ENCODE data around the gene NHS.

Gene NHS

DNA sequence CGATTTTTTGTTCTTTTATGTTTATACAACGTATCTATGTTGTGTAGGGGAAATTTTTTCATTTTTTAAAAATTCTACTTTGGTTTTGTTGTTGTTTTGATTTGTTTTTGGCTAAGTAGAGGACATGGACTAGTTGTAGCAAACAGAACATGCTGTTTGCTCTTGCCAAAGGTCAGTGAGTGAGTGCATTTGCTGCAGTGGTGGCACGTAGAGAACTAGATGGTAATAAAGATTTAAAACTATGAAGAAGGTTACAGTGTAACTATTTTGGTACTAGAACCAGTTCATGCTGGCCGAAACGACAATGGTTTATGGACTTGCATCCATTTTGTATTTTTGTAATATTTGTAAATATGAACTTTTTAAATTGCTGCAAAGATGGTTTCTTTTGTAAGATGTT is 360.4 kb downstream of the NHS start:
- DNase-seq (ENCODE audit: low read depth in 2 of 2): no peak

DNA sequence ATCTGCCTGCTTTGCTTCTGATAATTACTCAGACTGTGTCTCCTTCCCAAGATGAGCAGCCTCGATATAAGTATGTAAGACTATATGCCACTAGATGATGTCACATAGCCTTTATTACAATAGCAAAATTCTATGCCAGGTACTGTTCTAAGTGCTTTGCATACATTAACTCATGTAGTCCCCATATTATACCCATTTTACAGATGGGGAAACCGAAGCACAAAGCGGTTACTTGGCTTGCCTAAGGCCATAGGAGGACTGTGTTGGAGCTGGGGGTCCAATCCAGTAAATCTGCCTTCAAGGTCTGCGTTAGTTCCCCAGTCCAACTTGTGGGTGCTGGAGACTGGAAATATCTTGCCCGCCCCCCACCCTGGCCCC is 361.5 kb downstream of the NHS start:
- DNase-seq (ENCODE audit: low read depth in 2 of 2): no peak

DNA sequence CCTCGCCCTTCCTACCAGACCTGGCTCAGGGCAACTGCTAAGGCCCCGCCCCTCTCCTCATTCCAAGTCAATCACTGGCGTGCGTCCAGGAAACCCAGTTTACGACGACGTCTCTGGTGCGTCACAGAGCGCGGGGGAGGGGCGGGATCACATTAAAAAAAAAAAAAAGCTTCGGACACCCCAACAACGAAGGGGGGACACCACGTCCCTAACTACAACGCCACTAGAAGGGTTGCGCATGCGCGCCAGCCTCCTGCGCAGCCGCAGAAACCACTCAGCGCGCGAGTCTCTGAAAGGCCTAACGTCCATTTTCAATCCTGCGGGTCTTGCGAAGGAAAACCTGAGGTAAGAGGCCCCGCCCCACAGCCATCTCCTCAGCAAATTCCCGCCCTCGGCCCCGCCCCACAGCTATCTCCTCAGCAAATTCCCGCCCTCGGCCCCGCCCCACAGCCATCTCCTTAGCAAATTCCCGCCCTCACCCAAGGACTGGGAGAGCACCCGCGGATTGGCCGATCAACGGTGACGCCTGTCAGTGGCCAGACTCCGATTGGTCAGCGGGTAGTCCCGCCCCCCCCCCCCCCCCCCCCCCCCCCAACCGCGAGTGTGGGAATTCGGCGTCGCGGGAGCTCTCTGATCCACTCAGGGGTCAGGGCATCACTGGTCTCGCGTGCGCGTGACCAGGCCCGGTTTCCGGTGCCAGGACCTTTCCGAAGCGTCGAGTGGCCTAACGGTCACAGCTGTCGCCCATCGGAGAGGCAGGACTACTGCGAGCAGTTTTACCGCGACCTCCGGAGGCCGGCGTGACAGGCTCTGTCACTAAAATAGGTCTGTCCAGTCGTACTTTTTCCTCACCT is 362.1 kb downstream of the NHS start, which contains the start of gene SCML1:
Gene SCML1, plus strand, starts transcription at position 638 of the 854 bp plus-strand sequence. CDS start 6,694 bp downstream, outside the sequence.
- DNase-seq (ENCODE audit: low read depth in 2 of 2): peak; percentile 84 to 87

DNA sequence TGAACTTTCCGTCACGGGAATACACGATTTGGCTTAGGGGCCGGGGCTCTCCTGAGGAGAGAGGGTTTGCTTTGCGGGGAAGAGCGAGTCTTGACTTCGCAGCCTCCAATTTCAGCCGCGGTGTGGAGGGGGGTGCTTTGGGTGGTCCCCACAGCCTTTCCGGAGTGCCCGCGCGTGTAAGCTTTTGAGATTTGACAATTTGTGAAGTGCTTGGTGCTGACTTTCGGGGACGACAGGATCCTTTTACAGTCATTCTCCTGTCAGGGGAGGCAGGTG is 362.6 kb downstream of the NHS start:
- DNase-seq (ENCODE audit: low read depth in 2 of 2): no peak

DNA sequence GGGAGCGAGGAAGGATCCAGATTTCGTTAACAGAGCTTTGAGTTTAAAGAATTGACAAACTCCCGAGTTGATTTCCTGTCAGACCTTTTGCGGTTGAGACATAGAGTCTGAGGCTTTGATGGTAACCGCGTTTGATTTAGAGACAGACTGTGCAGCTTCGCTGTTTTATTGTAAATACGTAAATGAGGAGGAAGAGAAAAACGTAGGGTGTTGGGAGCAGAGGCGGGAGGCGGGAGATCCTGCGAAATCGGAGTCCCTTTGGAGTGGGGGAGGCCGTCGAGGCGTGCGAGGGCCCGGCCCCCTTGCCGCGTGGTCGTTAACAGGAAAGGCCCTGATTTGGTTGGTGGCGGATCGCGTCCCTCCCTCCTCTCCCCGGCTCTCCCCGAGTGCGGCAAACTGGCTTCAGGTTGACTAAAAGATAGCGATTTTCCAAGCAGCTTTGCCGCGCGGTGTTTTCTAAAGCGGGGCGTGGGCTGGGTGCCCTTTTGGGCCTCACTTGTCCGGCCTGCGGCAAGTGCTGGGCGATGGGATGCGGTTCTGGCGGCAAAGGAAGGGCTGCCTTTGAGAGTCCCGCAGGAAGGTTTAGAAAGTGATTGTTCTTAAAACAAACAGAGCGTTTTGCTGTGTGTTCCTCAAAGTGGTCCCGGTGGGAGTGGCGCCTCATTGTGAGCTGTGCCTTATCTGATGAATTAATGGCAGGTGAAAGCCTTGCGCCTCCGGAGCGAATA is 363.1 kb downstream of the NHS start:
- peak; percentile 11 to 20 for DNase-seq (ENCODE audit: low read depth in 2 of 2)

DNA sequence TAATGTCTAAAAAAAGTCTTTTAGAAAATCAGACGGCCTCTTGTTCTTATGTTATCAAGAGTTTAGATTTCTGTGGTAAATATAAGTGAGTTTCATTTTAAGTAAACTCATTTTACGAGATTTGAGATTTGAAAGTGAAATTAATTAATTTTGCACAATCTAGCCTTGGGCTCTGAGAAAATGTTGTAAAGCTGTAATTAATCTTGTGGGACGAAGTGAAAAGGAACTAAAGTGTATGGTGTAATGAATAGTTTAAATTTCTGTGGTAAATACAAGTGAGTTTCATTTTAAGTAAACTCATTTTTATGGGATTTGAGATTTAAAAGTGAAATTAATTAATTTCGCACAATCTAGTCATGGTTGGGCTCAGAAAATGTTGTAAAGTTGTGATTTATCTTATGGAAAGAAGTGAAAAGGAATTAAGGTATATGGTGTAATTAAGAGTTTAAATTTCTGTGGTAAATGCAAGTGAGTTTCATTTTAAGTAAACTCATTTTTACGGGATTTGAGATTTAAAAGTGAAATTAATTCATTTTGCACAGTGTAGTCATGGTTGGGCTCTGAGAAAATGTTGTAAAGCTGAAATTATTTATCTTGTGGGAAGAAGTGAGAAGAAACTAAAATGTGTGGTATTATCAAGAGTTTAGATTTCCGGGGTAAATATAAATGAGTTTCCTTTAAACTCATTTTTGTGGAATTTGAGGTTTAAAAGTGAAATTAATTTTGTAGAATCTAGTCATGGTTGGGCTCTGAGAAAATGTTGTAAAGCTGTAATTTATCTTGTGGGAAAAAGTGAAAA is 363.9 kb downstream of the NHS start:
- no peak for DNase-seq (ENCODE audit: low read depth in 2 of 2)

DNA sequence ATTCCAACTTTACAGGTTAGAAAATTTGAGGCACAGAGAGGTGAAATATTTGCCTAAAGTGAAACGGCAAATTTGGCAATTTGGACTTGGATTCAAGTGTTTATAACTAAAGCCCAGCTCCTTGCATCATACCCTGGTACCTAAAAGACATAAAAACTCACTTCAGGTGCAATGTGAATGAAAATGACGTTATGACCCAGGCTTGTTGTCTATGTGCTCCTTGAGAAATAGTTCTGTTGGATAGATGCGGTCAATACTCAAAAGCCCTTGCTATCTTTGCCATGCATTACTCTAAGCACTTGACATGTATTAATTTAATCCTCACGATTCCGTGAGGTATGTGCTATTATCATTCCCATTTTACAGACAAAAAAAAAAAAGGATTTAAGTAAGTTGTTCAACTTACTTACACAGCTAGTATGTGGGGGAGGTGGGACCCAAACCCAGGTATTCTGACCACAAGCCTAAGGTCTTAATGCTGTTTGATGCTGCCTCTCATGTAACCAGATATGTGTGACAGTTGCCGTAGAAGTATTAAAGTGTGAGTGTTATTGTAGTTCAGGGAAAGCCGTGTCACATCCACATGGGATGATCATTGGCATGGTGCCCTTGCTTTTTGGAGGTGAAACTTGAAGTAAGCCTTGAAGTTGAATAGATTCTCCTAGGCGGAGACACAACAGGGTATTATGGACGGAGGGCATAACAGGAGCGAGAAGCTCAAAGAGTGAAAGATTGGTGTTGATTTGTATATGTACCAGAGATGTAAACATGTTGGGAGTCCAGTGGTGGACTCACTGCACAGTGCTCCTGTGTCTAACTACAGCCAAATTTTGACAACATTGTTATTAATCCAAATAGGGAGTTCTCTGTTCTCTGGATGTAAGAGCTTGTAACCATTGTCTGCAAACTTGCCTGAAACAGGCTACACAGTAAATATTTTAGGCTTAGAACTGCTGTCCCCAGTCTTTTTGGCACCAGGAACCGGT is 365.4 kb downstream of the NHS start:
- no peak for DNase-seq (ENCODE audit: low read depth in 2 of 2)

DNA sequence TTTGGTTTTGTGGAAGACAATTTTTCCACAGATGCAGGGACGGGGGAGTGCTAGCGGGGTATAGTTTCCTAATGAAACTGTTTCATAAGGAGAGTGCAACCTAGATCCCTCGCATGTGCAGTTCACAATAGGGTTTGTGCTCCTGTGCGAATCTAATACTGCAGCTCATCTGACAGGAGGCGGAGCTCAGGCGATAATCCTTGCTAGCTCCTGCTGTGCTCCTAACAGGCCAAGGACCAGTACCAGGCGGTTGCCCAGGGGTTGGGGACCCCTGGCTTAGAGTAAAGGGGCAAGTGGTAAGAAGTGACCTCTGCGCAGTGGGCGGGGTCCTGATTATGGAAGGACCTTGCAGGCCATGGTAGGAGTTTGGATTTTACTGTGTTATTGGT is 366.1 kb downstream of the NHS start:
- DNase-seq (ENCODE audit: low read depth in 2 of 2): no peak

DNA sequence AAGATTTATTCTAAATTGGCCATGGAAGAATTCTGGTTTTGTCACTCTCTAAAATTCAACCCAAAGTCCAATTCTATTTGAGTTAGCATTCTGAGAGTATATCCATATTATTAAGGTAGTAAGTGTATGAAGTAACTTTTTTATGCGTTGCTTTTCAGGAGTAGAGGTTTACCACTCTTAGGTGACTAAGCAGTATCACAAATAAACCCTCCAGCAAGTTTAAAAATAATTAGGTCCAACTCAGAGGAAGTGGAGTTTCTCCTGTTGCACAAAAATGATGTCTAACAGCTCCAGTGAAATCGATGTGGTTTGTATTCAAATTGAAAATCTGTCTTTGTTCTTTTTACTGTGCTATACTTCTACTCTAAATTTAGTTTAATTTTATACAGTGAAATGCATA is 368.9 kb downstream of the NHS start:
- DNase-seq (ENCODE audit: low read depth in 2 of 2): no peak

DNA sequence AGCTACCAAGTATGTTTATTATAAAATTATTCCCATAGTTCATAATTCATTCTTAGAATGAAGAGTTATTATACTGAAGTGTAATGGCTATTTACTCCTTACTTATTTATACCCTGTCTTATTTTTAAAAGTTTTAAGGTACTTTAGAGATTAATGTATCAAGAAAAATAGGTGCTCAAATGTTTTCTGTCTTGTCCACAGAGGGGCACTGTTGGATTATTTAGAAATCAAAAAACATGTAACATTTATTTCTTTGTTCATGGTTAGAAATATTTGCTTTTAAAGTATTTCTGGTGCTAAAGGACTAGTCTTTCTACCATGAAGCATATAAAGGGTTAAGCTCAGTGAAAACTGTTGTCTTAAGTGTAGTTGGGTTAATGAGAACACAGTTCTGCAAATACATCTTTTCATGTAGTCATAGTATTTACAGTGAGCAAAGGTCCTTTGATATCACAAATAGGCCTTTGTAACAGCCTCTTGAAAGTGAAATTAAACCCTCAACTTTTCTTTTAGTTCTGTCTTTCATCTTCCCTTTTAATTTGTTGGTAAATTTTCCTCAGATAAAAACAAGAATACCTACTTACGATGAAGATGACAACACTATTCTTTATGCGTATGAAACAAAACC is 370.0 kb downstream of the NHS start:
- no peak for DNase-seq (ENCODE audit: low read depth in 2 of 2)

DNA sequence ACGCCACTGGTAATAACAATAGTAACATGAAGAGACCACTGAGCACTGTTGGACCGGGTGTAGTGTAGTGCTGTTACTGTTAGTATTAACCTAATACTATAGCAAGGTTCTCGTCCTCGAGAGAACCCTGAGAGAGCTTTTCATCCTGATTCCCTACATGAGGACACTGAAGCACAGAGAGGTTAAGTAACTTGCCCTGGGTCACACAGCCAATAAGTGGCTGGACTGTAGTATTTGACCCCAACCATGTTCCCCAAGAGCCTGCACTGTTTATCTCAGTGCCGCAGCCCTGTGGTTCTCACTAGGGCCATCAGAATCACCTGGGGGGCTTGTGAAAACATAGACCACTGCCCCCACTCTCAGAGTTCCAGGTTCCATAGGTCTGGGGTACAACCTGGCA is 372.7 kb downstream of the NHS start:
- no peak for DNase-seq (ENCODE audit: low read depth in 2 of 2)

DNA sequence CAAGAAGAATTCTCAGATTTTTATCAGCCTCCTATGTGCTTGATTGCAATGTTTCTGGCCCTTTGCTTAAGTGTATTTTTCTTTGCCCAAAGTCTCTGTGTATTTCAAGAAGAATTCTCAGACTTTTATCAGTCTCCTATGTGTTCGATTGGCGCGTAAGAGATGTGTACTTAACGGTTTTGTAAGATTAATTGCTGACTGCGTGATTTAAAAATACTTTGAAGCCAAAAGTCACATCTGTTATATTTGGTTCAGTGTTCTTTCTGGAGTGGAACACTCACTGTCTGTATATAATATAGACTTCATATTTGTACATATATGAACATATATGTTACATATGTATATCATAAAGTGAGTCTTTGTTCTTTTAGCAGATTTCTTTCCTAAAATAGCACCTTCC is 373.7 kb downstream of the NHS start:
- no peak for DNase-seq (ENCODE audit: low read depth in 2 of 2)

DNA sequence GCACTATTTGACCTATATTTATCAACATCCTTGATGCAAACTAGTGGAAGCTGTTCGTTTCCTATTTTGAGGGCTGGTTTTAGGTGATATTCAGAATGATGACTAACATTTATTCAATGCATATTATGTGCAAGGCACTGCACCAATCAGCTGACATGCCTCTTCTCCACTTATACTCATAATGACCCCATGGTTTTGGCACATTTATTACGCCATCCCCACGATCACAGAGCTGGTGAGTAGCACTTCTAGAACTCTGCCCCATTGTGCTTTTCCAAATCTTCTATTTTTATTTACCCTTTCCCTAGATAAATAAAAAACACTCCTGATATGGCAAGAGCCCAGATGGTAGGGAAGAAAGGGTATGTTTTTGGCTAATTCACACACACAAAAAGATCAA is 375.4 kb downstream of the NHS start:
- DNase-seq (ENCODE audit: low read depth in 2 of 2): no peak

DNA sequence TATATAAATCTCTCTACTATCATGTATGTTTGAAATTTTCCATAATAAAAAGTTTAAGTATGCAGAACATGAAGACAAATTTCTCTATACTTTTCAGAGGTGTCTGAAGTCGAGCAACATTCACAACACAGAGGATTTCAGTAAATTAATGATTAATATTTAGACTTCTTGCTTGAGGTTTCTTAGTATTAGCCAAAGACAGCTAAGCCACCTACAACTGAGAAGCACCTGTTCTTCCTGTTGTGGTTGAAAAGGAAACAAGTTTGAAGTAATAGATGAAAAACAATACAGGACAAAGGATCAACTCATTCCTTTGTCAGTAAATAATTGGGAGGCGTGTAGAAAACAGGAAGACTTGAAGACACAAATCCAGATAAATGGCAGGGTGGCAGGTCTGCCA is 383.4 kb downstream of the NHS start:
- DNase-seq (ENCODE audit: low read depth in 2 of 2): no peak

DNA sequence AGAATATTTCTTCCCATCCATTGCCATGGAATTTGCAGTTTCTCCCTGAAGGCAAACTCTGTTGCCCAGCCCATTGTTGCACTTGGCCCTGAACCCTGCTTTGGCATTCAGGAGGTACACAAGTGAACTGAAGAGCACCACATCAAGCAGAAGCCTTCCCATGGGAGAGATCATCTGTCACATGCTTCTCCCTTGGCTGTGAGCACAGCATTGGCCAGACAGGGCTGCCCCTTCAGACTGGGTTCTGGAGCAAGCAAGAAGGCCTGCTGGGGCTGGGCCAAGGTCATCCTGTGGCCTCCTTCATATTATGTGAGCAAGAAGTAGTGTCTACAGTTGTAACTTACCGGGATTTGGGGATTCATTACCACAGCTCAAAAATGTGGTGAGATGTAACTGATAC is 385.0 kb downstream of the NHS start:
- DNase-seq (ENCODE audit: low read depth in 2 of 2): no peak

DNA sequence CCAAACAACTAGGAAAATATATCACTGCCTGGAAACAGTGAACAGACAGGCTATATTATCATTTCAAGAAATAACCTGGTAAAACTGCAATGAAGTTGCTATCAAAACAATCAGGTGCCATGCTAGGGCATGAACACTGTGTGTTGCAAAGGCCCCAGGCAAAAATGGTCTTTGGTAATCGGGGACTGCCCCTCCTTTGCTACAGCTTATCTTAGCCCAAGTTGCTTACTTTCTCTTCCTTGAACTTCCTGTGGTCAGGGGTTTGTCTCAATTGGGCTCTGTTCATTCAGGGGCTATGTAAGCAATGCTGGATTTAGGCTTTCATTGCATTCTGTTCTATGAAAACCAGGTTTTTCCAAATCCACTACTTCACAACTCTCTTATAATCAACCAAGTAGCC is 392.7 kb downstream of the NHS start:
- no peak for DNase-seq (ENCODE audit: low read depth in 2 of 2)

DNA sequence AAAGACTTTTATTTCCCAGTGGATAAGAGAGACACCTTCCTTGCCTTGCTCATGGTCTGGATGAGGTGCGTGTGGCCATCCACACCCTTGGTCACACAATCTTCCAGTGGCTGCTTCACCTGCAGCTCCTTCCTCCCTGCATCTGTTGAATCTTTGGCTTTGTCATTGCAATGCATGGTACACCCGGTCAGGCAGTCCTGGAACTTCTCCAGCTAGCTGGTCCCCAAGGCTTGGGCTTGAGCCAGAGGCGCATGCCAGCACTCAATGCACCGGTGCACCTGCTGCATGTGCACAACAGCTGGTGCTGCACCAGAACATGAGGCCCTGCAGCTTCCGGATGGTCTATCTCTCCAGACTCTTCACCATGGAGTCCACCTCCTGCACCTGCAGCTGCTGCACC is 394.0 kb downstream of the NHS start:
- DNase-seq (ENCODE audit: low read depth in 2 of 2): no peak

DNA sequence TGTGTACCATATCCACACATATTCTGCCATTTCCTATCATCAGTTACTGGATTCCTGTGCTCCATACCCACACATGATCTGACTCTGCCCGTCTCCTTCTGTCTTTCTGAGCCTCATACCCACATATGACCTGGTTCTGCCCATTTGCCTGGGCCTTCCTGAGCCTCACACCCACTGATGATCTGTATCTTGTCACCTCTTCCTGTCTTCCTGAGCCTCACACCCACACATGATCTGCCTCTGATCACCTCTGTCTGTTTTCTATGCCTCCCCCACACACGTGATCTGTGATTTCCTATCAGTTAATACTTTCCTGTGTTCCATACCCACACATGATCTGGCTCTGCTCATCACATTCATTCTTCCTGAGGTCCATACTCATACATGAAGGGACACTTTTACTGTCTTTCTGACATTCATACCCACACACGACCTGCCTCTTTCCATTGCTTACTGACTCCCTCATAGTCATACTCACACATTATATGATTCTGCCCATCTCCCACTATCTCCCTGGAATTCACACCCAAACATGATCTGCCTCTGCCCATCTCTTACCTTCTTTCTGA is 394.8 kb downstream of the NHS start:
- no peak for DNase-seq (ENCODE audit: low read depth in 2 of 2)

DNA sequence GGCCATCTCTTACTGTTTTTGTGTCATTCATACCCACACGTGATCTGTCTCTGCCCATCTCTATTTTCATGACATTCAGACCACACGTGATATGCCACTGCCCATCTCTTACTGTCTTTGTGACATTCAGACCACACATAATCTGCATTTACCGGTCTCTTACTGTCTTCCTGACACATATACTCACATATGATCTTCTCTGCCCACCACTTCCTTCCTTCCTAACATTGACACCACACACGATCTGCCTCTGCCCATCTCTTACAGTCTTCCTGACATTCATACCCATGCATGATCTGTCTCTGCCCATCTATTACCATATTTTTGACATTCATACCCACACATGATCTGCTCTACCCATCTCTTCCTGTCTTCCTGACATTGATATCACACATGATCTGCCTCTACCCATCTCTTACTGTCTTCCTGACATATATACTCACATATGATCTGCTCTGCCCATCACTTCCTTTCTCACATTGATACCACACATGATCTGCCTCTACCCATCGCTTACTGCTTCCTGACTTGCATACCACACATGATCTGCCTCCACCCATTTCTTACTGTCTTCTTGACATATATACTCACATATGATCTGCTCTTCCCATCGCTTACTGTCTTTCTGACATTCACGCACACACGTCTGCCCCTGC is 398.3 kb downstream of the NHS start:
- DNase-seq (ENCODE audit: low read depth in 2 of 2): no peak

DNA sequence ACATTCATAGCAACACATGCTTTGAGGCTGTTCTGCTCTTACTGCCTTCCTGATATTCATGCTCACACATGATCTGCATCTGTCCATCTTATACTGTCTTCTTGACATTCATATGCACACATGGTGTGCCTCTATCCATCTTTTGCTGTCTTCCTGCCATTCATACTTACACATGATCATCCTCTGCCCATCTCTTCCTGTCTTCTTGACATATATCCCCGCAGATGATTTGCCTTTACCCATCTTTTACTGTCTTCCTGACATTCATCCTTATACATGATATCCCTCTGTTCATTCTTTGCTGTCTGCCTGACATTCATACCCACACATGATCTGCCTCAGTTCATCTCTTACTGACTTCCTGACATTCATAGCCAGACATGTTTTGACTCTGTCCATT is 399.1 kb downstream of the NHS start:
- no peak for DNase-seq (ENCODE audit: low read depth in 2 of 2)
